ENCODE data around the gene PKNOX2.

DNA sequence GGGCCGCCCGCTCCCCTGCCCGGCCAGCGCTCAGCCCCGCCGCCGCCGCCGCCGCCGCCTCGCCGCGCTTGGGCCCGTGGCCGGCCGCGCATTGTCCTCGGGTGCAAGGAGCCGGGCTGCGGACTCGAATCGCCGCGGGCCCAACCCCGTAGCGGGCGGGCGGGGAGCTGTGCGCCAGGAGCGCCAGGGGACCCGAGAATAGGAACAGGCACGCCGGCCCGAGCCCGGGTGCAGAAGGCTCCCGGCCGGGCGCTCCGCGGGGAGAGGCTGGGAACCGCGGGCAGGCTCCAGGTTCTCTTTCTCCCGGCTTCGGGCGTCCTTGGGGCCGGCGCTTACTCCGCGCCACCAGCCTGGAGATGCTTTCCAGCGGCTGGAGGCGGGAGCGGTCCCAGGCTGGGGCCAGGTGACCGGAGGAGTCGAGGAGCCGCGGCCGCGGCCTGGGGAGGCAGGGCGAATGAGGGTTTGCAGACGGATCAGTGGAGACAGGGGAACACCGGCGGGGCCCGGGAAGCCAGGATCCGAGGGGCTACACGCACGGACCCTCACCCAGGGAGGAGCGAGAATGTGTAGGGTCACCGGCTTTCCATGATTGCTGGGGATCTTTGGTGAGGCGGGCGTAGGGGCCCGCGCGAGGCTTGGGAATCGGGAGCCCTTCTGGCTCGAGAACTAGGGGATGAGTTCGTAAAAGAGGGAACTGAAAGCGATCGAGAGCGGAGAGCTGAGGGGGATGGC is 726 bp downstream of the PKNOX2 start:
- TF ChIP-seq TAF1 (IDR thresholded peaks at IDR 0.05; ENCODE audit: borderline replicate concordance, low read depth, low read length) (no peak), POLR2A (IDR thresholded peaks at IDR 0.05; ENCODE audit: low read depth, low read length) (no peak), POLR2AphosphoS5 (IDR thresholded peaks at IDR 0.05; ENCODE audit: low read depth, low read length) (no peak)

Measured in GM12892 (cell line).